WTC11 (cell line): ENCODE results near the gene B4GALT3. TPM values are rescaled to one million over a fixed set of nuclear protein-coding genes. Genes with fewer than 3 reads are reported as not detected.

Experiments
- ATAC-seq: fragments of 200-7000 bp; cut with Tn5 transposase; 2 replicates; pipeline ENCODE4 v1.10.0; 2021; ENCODE audit warnings: mild to moderate bottlenecking, moderate library complexity
- CTCF ChIA-PET: fragments of 300-600 bp; sonication (Branson Sonifier 250); formaldehyde crosslinking; loops from one replicate; lab custom pipeline; 2021; ENCODE audit warnings: antibody characterized with exemption; lab: Charles Lee
- POLR2A ChIA-PET: fragments of 350-600 bp; sonication (Branson Sonifier 250); formaldehyde crosslinking; loops from one replicate; lab custom pipeline; 2021; ENCODE audit warnings: antibody characterized with exemption; lab: Charles Lee
- DNase-seq: peaks from one replicate; pipeline ENCODE4 v3.0.0; 2021; ENCODE audit warnings: low spot score
- H3K27ac Mint-ChIP-seq: 2 replicates; pipeline ENCODE4 v1.8.0; 2021; ENCODE audit warnings: mixed read lengths
- H3K27me3 Mint-ChIP-seq: 2 replicates; pipeline ENCODE4 v1.8.0; 2021; ENCODE audit warnings: low read depth, mild to moderate bottlenecking, moderate library complexity, mixed read lengths
- H3K36me3 Mint-ChIP-seq: 2 replicates; pipeline ENCODE4 v1.8.0; 2021; ENCODE audit warnings: mixed read lengths
- H3K4me1 Mint-ChIP-seq: 2 replicates; pipeline ENCODE4 v1.8.0; 2022; ENCODE audit warnings: mixed read lengths
- H3K4me3 Mint-ChIP-seq: 2 replicates; pipeline ENCODE4 v1.8.0; 2021; ENCODE audit warnings: mild to moderate bottlenecking, moderate library complexity, mixed read lengths
- H3K9me3 Mint-ChIP-seq: 2 replicates; pipeline ENCODE4 v1.8.0; 2021; ENCODE audit warnings: mixed read lengths
- ARID4B ChIP-seq: sonication (generic); formaldehyde crosslinking; IDR thresholded peaks from 2 replicates; pipeline ENCODE4 v1.8.0; 2023; ENCODE audit warnings: missing genetic modification reagents, mild to moderate bottlenecking, borderline replicate concordance
- ATF1 ChIP-seq: sonication (generic); formaldehyde crosslinking; IDR thresholded peaks from 2 replicates; pipeline ENCODE4 v1.8.1; 2023; ENCODE audit warnings: mild to moderate bottlenecking, moderate library complexity, missing genetic modification reagents
- CBFB ChIP-seq: sonication (generic); formaldehyde crosslinking; IDR thresholded peaks from 2 replicates; pipeline ENCODE4 v1.8.1; 2022; ENCODE audit warnings: mild to moderate bottlenecking, low read depth, missing genetic modification reagents
- CREB1 ChIP-seq: sonication (generic); formaldehyde crosslinking; IDR thresholded peaks from 2 replicates; pipeline ENCODE4 v1.8.0; 2023; ENCODE audit warnings: mild to moderate bottlenecking, missing genetic modification reagents
- CREM ChIP-seq: sonication (generic); formaldehyde crosslinking; IDR thresholded peaks from 2 replicates; pipeline ENCODE4 v1.8.1; 2022; ENCODE audit warnings: mild to moderate bottlenecking, missing genetic modification reagents, moderate library complexity
- ELF4 ChIP-seq: sonication (generic); formaldehyde crosslinking; IDR thresholded peaks from 2 replicates; pipeline ENCODE4 v1.8.1; 2022; ENCODE audit warnings: low read depth, mild to moderate bottlenecking, moderate library complexity, missing genetic modification reagents
- EMX1 ChIP-seq: fragments of 250-450 bp; sonication (Bioruptor Pico); IDR thresholded peaks from 2 replicates; pipeline ENCODE4 v1.8.0; 2021; ENCODE audit warnings: mild to moderate bottlenecking
- ESRRA ChIP-seq: sonication (generic); formaldehyde crosslinking; IDR thresholded peaks from 2 replicates; pipeline ENCODE4 v1.8.1; 2022; ENCODE audit warnings: mild to moderate bottlenecking, missing genetic modification reagents, borderline replicate concordance
- FOXJ3 ChIP-seq: sonication (generic); formaldehyde crosslinking; IDR thresholded peaks from 2 replicates; pipeline ENCODE4 v1.9.0; 2021; ENCODE audit warnings: missing genetic modification reagents, mild to moderate bottlenecking, borderline replicate concordance
- JUN ChIP-seq: sonication (generic); formaldehyde crosslinking; IDR thresholded peaks from 2 replicates; pipeline ENCODE4 v1.8.0; 2023; ENCODE audit warnings: mild to moderate bottlenecking, missing genetic modification reagents
- NFE2L1 ChIP-seq: sonication (generic); formaldehyde crosslinking; IDR thresholded peaks from 2 replicates; pipeline ENCODE4 v1.8.1; 2023; ENCODE audit warnings: missing genetic modification reagents
- NFYB ChIP-seq: sonication (generic); formaldehyde crosslinking; conservative IDR thresholded peaks from 2 replicates; pipeline ENCODE4 v1.8.0; 2022; ENCODE audit warnings: low read depth, missing genetic modification reagents
- NR3C1 ChIP-seq: sonication (generic); formaldehyde crosslinking; conservative IDR thresholded peaks from 2 replicates; pipeline ENCODE4 v1.8.1; 2023; ENCODE audit warnings: low read depth, mild to moderate bottlenecking, missing genetic modification reagents
- RELA ChIP-seq: sonication (generic); formaldehyde crosslinking; IDR thresholded peaks from 2 replicates; pipeline ENCODE4 v1.8.1; 2022; ENCODE audit warnings: missing genetic modification reagents, mild to moderate bottlenecking, borderline replicate concordance
- SMAD4 ChIP-seq: sonication (generic); formaldehyde crosslinking; IDR thresholded peaks from 2 replicates; pipeline ENCODE4 v1.8.0; 2022; ENCODE audit warnings: mild to moderate bottlenecking, missing genetic modification reagents
- ZBTB21 ChIP-seq: sonication (generic); formaldehyde crosslinking; IDR thresholded peaks from 2 replicates; pipeline ENCODE4 v1.8.1; 2023; ENCODE audit warnings: mild to moderate bottlenecking, missing genetic modification reagents, borderline replicate concordance
- ZNF317 ChIP-seq: sonication (generic); formaldehyde crosslinking; IDR thresholded peaks from 2 replicates; pipeline ENCODE4 v1.8.1; 2023; ENCODE audit warnings: low read depth, mild to moderate bottlenecking, moderate library complexity, missing genetic modification reagents, borderline replicate concordance
- ZNF416 ChIP-seq: fragments of 250-450 bp; sonication (Bioruptor Pico); IDR thresholded peaks from 2 replicates; pipeline ENCODE4 v1.9.0; 2021; ENCODE audit warnings: mild to moderate bottlenecking, inconsistent platforms
- ZNF423 ChIP-seq: fragments of 250-450 bp; sonication (Bioruptor Pico); IDR thresholded peaks from 2 replicates; pipeline ENCODE4 v2.1.2; 2022; ENCODE audit warnings: mild to moderate bottlenecking, moderate library complexity
- ZNF671 ChIP-seq: fragments of 250-450 bp; sonication (Bioruptor Pico); IDR thresholded peaks from 2 replicates; pipeline ENCODE4 v1.8.0; 2021; ENCODE audit warnings: mild to moderate bottlenecking
- total RNA-seq: library from RNA; stranded (reverse); gene quantifications from 3 replicates; pipeline ENCODE4 v1.2.3, GENCODE V29; 2021
- TF ChIP-seq, protein P1 (sequence below): sonication (generic); formaldehyde crosslinking; IDR thresholded peaks from 2 replicates; pipeline ENCODE4 v1.8.1; 2022; ENCODE audit warnings: low read depth, missing genetic modification reagents, borderline replicate concordance
- TF ChIP-seq, protein P2 (sequence below): fragments of 250-450 bp; sonication (Bioruptor Pico); IDR thresholded peaks from 2 replicates; pipeline ENCODE4 v2.1.2; 2022; ENCODE audit warnings: mild to moderate bottlenecking, moderate library complexity
- TF ChIP-seq, protein P3 (sequence below): sonication (generic); formaldehyde crosslinking; IDR thresholded peaks from 2 replicates; pipeline ENCODE4 v1.8.0; 2022; ENCODE audit warnings: mild to moderate bottlenecking, missing genetic modification reagents

The B4GALT3 gene
- total RNA-seq, 1 experiment from 2014 or later = 40.1 TPM

DNA sequence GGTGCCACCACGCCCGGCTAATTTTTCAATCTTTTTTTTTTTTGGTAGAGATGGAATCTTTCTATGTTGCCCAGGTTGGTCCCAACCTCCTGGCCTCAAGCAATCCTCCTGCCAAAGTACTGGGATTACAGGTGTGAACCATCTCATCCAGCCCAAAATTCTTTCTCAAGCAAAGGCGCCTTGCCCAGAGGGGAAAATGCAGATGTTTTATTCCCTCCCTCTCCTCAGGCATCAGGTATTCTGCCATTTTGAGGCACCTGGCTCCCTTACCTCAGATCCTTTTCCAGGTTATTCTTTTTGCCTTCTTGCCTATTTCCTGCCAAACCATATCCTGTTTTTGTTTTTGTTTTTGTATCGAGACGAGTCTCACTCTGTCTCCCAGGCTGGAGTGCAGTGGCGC, 11.1 kb upstream of the B4GALT3 start:
- CTCF ChIA-PET = interaction anchor here (0.7 kb wide), 1 partner anchor 9 kb away, joined by 7 read pairs; no protein-coding TSS in a partner anchor
- Mint-ChIP-seq H3K36me3 (0 out of 2 replicates have a peak, but pooled peaks cover 3% of the 10 kb centered on the region), H3K27me3 (no peaks in the 10 kb centered on the region), H3K4me3 (no peak overlapping the region), H3K4me1 (peaks cover 15% of the 10 kb centered on the region), H3K27ac (no peak overlapping the region), H3K9me3 (no peaks in the 10 kb centered on the region)
- ATAC-seq = no peak
- POLR2A ChIA-PET = interaction anchor here (0.7 kb wide), 1 partner anchor 109 kb away, joined by 7 read pairs; no protein-coding TSS in a partner anchor
- no peak for TF ChIP-seq RELA
- no peak for TF ChIP-seq SMAD4 (CRISPR knock-in tag)
- TF ChIP-seq, protein P1, sequence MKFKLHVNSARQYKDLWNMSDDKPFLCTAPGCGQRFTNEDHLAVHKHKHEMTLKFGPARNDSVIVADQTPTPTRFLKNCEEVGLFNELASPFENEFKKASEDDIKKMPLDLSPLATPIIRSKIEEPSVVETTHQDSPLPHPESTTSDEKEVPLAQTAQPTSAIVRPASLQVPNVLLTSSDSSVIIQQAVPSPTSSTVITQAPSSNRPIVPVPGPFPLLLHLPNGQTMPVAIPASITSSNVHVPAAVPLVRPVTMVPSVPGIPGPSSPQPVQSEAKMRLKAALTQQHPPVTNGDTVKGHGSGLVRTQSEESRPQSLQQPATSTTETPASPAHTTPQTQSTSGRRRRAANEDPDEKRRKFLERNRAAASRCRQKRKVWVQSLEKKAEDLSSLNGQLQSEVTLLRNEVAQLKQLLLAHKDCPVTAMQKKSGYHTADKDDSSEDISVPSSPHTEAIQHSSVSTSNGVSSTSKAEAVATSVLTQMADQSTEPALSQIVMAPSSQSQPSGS (CRISPR knock-in tag) = no peak
- TF ChIP-seq ZBTB21 (CRISPR knock-in tag) = no peak
- no peak for TF ChIP-seq ATF1
- no peak for TF ChIP-seq ZNF671
- no peak for TF ChIP-seq ESRRA (CRISPR knock-in tag)
- TF ChIP-seq, protein P2, sequence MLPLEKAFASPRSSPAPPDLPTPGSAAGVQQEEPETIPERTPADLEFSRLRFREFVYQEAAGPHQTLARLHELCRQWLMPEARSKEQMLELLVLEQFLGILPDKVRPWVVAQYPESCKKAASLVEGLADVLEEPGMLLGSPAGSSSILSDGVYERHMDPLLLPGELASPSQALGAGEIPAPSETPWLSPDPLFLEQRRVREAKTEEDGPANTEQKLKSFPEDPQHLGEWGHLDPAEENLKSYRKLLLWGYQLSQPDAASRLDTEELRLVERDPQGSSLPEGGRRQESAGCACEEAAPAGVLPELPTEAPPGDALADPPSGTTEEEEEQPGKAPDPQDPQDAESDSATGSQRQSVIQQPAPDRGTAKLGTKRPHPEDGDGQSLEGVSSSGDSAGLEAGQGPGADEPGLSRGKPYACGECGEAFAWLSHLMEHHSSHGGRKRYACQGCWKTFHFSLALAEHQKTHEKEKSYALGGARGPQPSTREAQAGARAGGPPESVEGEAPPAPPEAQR (CRISPR knock-in tag) = no peak
- no peak for TF ChIP-seq NFYB (CRISPR knock-in tag)
- TF ChIP-seq ARID4B (CRISPR knock-in tag) = no peak
- TF ChIP-seq CBFB (CRISPR knock-in tag) = no peak
- no peak for DNase-seq

- Mint-ChIP-seq H3K9me3 (no peaks in the 10 kb centered on the region), H3K27ac (no peak overlapping the region), H3K36me3 (0 out of 2 replicates have a peak, but pooled peaks cover 3% of the 10 kb centered on the region), H3K27me3 (no peaks in the 10 kb centered on the region; the same call in 1 of the 2 replicates), H3K4me3 (no peak overlapping the region), H3K4me1 (peaks cover 12% of the 10 kb centered on the region)
- TF ChIP-seq ZNF317 (CRISPR knock-in tag) (no peak), CREB1 (CRISPR knock-in tag) (no peak), JUN (CRISPR knock-in tag) (no peak), ZNF416 (no peak), NFYB (CRISPR knock-in tag) (no peak), FOXJ3 (no peak), ELF4 (CRISPR knock-in tag) (no peak), EMX1 (CRISPR knock-in tag) (no peak), NR3C1 (CRISPR knock-in tag) (no peak), ZNF423 (CRISPR knock-in tag) (no peak), NFE2L1 (CRISPR knock-in tag) (no peak), CREM (CRISPR knock-in tag) (no peak)
- TF ChIP-seq, protein P3, sequence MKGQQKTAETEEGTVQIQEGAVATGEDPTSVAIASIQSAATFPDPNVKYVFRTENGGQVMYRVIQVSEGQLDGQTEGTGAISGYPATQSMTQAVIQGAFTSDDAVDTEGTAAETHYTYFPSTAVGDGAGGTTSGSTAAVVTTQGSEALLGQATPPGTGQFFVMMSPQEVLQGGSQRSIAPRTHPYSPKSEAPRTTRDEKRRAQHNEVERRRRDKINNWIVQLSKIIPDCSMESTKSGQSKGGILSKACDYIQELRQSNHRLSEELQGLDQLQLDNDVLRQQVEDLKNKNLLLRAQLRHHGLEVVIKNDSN (CRISPR knock-in tag) = no peak
- POLR2A ChIA-PET = no interaction called here
- ATAC-seq = no peak
- CTCF ChIA-PET = interaction anchor here (0.8 kb wide), 1 partner anchor 125 kb away, joined by 3 read pairs; no protein-coding TSS in a partner anchor
- DNase-seq = no peak
Measured at GRCh38 chr1:161187311-161187710, 10.0 kb upstream of the B4GALT3 start.
